Measurements from ENCODE around the gene STK38L. TPM values are rescaled to one million over a fixed set of nuclear protein-coding genes. Genes with fewer than 3 reads are reported as not detected.

Gene STK38L
- total and polyA plus RNA-seq, 10 of the 15 experiments (the other 5 are each of a cell fraction or from before 2014, with no cell fraction given): 43.0 to 154 (median 115) TPM

GRCh38 chr12:27207615-27208413 lies 36.3 kb upstream of the STK38L start (continued):
- TF ChIP-seq HDAC6 (IDR thresholded peaks at IDR 0.05; ENCODE audit: unreplicated experiment) (no peak), RELA (IDR thresholded peaks at IDR 0.05; ENCODE audit: borderline replicate concordance, partially characterized antibody) (peak; percentile 72), IRF3 (IDR thresholded peaks at IDR 0.05) (no peak), STAT3 (IDR thresholded peaks at IDR 0.05; ENCODE audit: low read depth, low read length) (no peak), TARDBP (IDR thresholded peaks at IDR 0.05; ENCODE audit: borderline replicate concordance) (no peak), ZBTB11 (CRISPR knock-in tag; IDR thresholded peaks at IDR 0.05) (no peak), USF2 (IDR thresholded peaks at IDR 0.05; ENCODE audit: borderline replicate concordance, low read depth, low read length) (no peak; the same call in 1 of the 2 replicates), CREM (IDR thresholded peaks at IDR 0.05; ENCODE audit: low read depth) (peak; percentile 83; the same call in 1 of the 2 replicates), SP1 (IDR thresholded peaks at IDR 0.05; ENCODE audit: low read depth, low read length) (peak; percentile 55), RFX5 (IDR thresholded peaks at IDR 0.05; ENCODE audit: low read depth, low read length) (no peak), ZNF687 (IDR thresholded peaks at IDR 0.05) (peak; percentile 48; the same call in 1 of the 2 replicates), ATF2 (IDR thresholded peaks at IDR 0.05; ENCODE audit: low read length) (peak; percentile 100), SUPT20H (IDR thresholded peaks at IDR 0.05; ENCODE audit: borderline replicate concordance, control insufficient read depth, low read depth, low read length) (no peak), ATF7 (IDR thresholded peaks at IDR 0.05; ENCODE audit: low read depth) (peak; percentile 97), NFYB (IDR thresholded peaks at IDR 0.05; ENCODE audit: insufficient read depth, low read depth, low read length) (no peak), CBX5 (IDR thresholded peaks at IDR 0.05; ENCODE audit: low read depth) (peak; percentile 68; the same call in 1 of the 2 replicates), PAX8 (IDR thresholded peaks at IDR 0.05) (no peak), ATF3 (IDR thresholded peaks at IDR 0.05; ENCODE audit: borderline replicate concordance, extremely low read depth, low read depth, low read length) (no peak)

Measured in GM12878 (cell line).